Measurements from ENCODE around the gene PPP1R26. TPM values are rescaled to one million over a fixed set of nuclear protein-coding genes. Genes with fewer than 3 reads are reported as not detected.

PPP1R26 gene
- total and polyA plus RNA-seq, 2 experiments from 2014 or later, result 10.7 to 49.8 TPM

DNA sequence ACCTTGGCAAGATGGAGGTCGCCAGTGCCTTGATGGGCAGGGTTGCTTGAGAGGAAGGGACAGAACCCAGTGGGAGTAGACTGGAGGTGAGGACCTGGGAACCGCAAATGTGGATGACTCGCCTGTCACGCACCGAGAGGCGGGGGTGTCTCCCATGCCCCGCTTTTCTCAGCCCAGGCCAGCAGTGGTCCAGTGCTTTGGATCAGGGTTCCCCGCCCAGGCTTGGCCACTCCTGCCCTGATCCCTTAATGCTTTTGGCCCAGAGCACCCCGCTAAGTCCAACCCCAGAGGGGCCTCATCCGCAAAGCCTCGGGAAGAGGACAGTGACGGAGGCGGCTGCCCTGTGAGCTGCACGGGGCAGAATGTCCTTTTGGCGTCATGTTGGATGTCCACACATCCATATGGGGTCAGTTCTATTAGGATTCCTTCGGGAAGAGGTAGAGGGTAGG, 23.3 kb downstream of the PPP1R26 start:
- H3K79me2 ChIP-seq (replicated peaks; ENCODE audit: insufficient read depth), result peaks cover 19% of the 10 kb centered on the region
- H3K4me1 ChIP-seq (ENCODE audit: insufficient read depth), result no peaks in the 10 kb centered on the region; the same call in 1 of the 2 replicates
- Mint-ChIP-seq H3K9me3 (no peaks in the 10 kb centered on the region; the same call in 2 of the 3 replicates), H3K27me3 (ENCODE audit: insufficient read depth, low read depth, poor library complexity) (peaks cover 14% of the 10 kb centered on the region), H3K36me3 (ENCODE audit: low read depth) (peaks cover 39% of the 10 kb centered on the region), H3K27ac (no peak overlapping the region), H3K4me3 (peak overlapping the region; percentile 82; the same call in 2 of the 3 replicates), H3K4me1 (peaks cover 16% of the 10 kb centered on the region)
- no peak overlapping the region for H2AFZ ChIP-seq
- no peak overlapping the region for H3K27ac ChIP-seq (ENCODE audit: low read depth)
- TF ChIP-seq, protein P1, sequence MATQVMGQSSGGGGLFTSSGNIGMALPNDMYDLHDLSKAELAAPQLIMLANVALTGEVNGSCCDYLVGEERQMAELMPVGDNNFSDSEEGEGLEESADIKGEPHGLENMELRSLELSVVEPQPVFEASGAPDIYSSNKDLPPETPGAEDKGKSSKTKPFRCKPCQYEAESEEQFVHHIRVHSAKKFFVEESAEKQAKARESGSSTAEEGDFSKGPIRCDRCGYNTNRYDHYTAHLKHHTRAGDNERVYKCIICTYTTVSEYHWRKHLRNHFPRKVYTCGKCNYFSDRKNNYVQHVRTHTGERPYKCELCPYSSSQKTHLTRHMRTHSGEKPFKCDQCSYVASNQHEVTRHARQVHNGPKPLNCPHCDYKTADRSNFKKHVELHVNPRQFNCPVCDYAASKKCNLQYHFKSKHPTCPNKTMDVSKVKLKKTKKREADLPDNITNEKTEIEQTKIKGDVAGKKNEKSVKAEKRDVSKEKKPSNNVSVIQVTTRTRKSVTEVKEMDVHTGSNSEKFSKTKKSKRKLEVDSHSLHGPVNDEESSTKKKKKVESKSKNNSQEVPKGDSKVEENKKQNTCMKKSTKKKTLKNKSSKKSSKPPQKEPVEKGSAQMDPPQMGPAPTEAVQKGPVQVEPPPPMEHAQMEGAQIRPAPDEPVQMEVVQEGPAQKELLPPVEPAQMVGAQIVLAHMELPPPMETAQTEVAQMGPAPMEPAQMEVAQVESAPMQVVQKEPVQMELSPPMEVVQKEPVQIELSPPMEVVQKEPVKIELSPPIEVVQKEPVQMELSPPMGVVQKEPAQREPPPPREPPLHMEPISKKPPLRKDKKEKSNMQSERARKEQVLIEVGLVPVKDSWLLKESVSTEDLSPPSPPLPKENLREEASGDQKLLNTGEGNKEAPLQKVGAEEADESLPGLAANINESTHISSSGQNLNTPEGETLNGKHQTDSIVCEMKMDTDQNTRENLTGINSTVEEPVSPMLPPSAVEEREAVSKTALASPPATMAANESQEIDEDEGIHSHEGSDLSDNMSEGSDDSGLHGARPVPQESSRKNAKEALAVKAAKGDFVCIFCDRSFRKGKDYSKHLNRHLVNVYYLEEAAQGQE (IDR thresholded peaks at IDR 0.05; ENCODE audit: unreplicated experiment), result no peak
- TF ChIP-seq NANOG (IDR thresholded peaks at IDR 0.05; ENCODE audit: borderline replicate concordance) (no peak), ZNF331 (CRISPR knock-in tag; IDR thresholded peaks at IDR 0.05; ENCODE audit: low read depth) (no peak)
- H3K9me2 ChIP-seq (ENCODE audit: insufficient read depth), result no peaks in the 10 kb centered on the region
- DNase-seq (ENCODE audit: low spot score) (no peak), ATAC-seq (no peak)
- peaks cover 9% of the 10 kb centered on the region; the same call in 1 of the 2 replicates for H3K36me3 ChIP-seq (ENCODE audit: insufficient read depth)
- no peak overlapping the region for H3K4me2 ChIP-seq
- no peaks in the 10 kb centered on the region; the same call in 1 of the 2 replicates for H4K20me1 ChIP-seq (replicated peaks; ENCODE audit: insufficient read depth)
- H3F3A ChIP-seq (replicated peaks; ENCODE audit: low read depth), result 0 out of 2 replicates have a peak, but pooled peaks cover 3% of the 10 kb centered on the region
- no peak overlapping the region for H3K4me3 ChIP-seq
- H3K27me3 ChIP-seq (ENCODE audit: insufficient read depth), result no peaks in the 10 kb centered on the region

DNA sequence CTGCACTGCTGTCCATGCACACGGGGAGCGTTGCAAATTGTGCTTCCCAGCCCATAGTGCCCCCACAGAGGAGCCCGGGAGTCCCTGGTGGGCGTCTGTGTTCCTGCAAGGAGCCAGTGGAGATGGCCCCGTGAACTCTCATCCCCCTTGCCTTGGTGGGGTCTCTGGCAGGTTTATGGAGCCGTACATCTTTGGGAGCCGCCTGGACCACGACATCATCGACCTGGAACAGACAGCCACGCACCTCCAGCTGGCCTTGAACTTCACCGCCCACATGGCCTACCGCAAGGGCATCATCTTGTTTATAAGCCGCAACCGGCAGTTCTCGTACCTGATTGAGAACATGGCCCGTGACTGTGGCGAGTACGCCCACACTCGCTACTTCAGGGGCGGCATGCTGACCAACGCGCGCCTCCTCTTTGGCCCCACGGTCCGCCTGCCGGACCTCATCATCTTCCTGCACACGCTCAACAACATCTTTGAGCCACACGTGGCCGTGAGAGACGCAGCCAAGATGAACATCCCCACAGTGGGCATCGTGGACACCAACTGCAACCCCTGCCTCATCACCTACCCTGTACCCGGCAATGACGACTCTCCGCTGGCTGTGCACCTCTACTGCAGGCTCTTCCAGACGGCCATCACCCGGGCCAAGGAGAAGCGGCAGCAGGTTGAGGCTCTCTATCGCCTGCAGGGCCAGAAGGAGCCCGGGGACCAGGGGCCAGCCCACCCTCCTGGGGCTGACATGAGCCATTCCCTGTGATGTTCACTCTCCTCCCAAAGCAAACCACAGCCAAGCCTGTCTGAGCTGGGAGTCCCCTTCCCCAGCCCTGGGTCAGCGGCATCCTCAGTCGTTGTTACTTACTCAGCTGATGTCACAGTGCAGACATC, 24.0 kb downstream of the PPP1R26 start:
- Mint-ChIP-seq H3K27ac (no peak overlapping the region), H3K4me1 (peaks cover 16% of the 10 kb centered on the region), H3K4me3 (0 out of 3 replicates have a peak overlapping the region, but pooled peaks have one; percentile 82), H3K36me3 (ENCODE audit: low read depth) (peaks cover 39% of the 10 kb centered on the region), H3K9me3 (no peaks in the 10 kb centered on the region), H3K27me3 (ENCODE audit: insufficient read depth, low read depth, poor library complexity) (peaks cover 14% of the 10 kb centered on the region)
- Histone ChIP-seq H3K27me3 (ENCODE audit: insufficient read depth) (no peaks in the 10 kb centered on the region), H3K27ac (ENCODE audit: low read depth) (no peak overlapping the region), H3K9me2 (ENCODE audit: insufficient read depth) (no peaks in the 10 kb centered on the region), H4K20me1 (replicated peaks; ENCODE audit: insufficient read depth) (no peaks in the 10 kb centered on the region; the same call in 1 of the 2 replicates), H2AFZ (no peak overlapping the region), H3K4me1 (ENCODE audit: insufficient read depth) (no peaks in the 10 kb centered on the region; the same call in 1 of the 2 replicates), H3F3A (replicated peaks; ENCODE audit: low read depth) (0 out of 2 replicates have a peak, but pooled peaks cover 3% of the 10 kb centered on the region), H3K4me3 (no peak overlapping the region), H3K36me3 (ENCODE audit: insufficient read depth) (peaks cover 9% of the 10 kb centered on the region; the same call in 1 of the 2 replicates), H3K79me2 (replicated peaks; ENCODE audit: insufficient read depth) (peaks cover 19% of the 10 kb centered on the region), H3K4me2 (no peak overlapping the region)
- no peak for ATAC-seq
- DNase-seq (ENCODE audit: low spot score), result no peak
- TF ChIP-seq JUNB (IDR thresholded peaks at IDR 0.05; ENCODE audit: unreplicated experiment) (no peak), EZH2 (IDR thresholded peaks at IDR 0.05; ENCODE audit: low read depth, unreplicated experiment) (no peak), ZNF331 (CRISPR knock-in tag; IDR thresholded peaks at IDR 0.05; ENCODE audit: low read depth) (no peak), STAT1 (IDR thresholded peaks at IDR 0.05; ENCODE audit: unreplicated experiment) (no peak), ZNF114 (CRISPR knock-in tag; IDR thresholded peaks at IDR 0.05) (no peak)
- TF ChIP-seq, protein P1 (IDR thresholded peaks at IDR 0.05; ENCODE audit: unreplicated experiment), result no peak

All from GM23338 (cell line).